PFSK-1 (cell line): ENCODE results near the gene AKAP13.

ENCODE experiments used
- FOXP2 ChIP-seq: optimal IDR thresholded peaks from 2 replicates; pipeline ENCODE3; 2011; ENCODE audit warnings: borderline replicate concordance, control low read depth, inconsistent platforms; ENCODE audit not compliant: insufficient read depth; ENCODE audit errors: extremely low read length, extremely low read depth
- POLR2AphosphoS5 ChIP-seq: IDR thresholded peaks from 2 replicates; pipeline ENCODE4 v1.6.1; 2012; ENCODE audit warnings: low read depth, mild to moderate bottlenecking, control low read depth, low read length, moderate library complexity
- SIN3A ChIP-seq: IDR thresholded peaks from 2 replicates; pipeline ENCODE4 v1.6.1; 2012; ENCODE audit warnings: mild to moderate bottlenecking, low read length, moderate library complexity, borderline replicate concordance; ENCODE audit not compliant: insufficient read depth
- TAF1 ChIP-seq: IDR thresholded peaks from 2 replicates; pipeline ENCODE4 v1.6.1; 2012; ENCODE audit warnings: low read length, control low read depth, borderline replicate concordance; ENCODE audit not compliant: insufficient read depth
- TF ChIP-seq, protein P1 (sequence below), 2 experiments: IDR thresholded peaks; 2 replicates each; pipeline versions ENCODE4 v1.6.1 to v1.8.0; 2011 to 2012; ENCODE audit warnings: low read depth in 2 of 2, low read length in 2 of 2, control low read depth in 1 of 2, inconsistent platforms in 1 of 2, mild to moderate bottlenecking in 1 of 2, moderate library complexity in 1 of 2; ENCODE audit not compliant: insufficient read depth in 1 of 2

DNA sequence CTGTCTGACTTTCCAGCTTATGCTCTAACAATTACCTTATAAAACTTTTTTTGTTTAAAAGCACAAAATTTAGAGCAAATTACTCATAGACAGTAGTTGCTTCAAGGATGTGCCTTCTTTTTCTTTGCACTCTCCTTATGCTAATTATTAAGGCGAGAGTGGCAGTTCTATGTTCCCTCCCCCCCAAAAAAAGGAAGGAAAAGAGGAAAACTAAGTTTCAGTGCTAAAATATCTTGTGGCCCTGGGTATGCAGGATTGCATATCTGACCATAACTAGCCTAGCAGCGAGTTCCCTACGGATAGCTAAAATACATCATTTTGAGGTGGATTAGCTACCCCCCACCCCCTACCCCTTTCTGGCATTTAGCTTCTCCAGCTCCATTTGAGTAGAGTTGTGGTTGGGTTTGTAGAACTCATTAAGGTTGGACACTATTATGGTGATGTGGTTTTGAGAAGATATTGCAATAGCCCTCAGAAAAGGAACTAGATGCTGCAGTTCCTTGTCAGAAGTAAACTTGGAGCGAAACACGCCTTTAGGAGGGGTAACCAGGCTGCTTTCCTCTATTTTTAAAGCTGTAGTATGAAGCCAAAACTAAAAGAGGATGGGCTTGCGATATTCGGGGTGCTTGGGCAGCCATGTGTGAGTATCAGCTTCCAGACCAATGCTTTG is 174.6 kb downstream of the AKAP13 start:
- no peak for TF ChIP-seq POLR2AphosphoS5
- TF ChIP-seq, protein P1, sequence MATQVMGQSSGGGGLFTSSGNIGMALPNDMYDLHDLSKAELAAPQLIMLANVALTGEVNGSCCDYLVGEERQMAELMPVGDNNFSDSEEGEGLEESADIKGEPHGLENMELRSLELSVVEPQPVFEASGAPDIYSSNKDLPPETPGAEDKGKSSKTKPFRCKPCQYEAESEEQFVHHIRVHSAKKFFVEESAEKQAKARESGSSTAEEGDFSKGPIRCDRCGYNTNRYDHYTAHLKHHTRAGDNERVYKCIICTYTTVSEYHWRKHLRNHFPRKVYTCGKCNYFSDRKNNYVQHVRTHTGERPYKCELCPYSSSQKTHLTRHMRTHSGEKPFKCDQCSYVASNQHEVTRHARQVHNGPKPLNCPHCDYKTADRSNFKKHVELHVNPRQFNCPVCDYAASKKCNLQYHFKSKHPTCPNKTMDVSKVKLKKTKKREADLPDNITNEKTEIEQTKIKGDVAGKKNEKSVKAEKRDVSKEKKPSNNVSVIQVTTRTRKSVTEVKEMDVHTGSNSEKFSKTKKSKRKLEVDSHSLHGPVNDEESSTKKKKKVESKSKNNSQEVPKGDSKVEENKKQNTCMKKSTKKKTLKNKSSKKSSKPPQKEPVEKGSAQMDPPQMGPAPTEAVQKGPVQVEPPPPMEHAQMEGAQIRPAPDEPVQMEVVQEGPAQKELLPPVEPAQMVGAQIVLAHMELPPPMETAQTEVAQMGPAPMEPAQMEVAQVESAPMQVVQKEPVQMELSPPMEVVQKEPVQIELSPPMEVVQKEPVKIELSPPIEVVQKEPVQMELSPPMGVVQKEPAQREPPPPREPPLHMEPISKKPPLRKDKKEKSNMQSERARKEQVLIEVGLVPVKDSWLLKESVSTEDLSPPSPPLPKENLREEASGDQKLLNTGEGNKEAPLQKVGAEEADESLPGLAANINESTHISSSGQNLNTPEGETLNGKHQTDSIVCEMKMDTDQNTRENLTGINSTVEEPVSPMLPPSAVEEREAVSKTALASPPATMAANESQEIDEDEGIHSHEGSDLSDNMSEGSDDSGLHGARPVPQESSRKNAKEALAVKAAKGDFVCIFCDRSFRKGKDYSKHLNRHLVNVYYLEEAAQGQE (IDR thresholded peaks at IDR 0.05; ENCODE audit: insufficient read depth in 1 of 2, low read depth in 2 of 2, low read length in 2 of 2): no peak
- TF ChIP-seq FOXP2: no peak
- TF ChIP-seq TAF1: no peak
- no peak for TF ChIP-seq SIN3A
